ENCODE results near the gene TASP1.
"Not testable (repeated sequence)": the region's sequence is repeated elsewhere in the genome, so short reads cannot be mapped to it uniquely, and the experiment has no call there.

TASP1 gene, protein sequence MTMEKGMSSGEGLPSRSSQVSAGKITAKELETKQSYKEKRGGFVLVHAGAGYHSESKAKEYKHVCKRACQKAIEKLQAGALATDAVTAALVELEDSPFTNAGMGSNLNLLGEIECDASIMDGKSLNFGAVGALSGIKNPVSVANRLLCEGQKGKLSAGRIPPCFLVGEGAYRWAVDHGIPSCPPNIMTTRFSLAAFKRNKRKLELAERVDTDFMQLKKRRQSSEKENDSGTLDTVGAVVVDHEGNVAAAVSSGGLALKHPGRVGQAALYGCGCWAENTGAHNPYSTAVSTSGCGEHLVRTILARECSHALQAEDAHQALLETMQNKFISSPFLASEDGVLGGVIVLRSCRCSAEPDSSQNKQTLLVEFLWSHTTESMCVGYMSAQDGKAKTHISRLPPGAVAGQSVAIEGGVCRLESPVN

DNA sequence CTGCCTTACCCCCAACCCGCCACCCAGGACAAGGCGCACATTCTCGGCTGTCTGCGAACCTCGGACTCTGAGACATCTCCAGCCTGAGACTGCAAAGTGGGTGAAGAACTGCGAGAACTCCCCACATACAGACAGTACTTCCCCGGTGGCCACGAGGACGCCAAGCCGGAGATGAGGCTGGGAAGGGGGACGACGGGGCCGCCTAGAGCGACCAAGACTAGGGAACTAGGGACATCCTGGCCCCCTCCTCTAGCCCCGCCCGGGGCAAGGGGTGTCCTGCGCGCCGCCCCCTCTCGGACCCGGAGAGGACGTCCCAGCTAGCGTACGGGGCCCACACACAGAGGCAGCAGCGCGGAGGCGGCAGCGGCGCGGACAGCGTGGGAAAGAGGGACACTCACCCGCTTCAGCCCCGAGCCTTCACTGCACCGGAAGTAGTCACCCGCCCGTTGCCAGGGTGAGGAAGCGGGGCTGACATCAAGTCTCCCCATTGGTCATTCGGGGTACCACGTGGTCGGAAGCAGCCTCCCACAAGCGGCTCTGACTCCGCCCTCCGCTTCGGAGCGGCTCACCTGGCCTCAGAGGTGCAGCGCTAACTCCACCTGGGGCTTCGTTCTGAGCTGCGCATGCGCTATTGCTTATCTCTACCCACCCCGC is at the start of gene TASP1:
TASP1 (minus strand) TSS at position 437 of the 654 bp plus-strand sequence. CDS start 8,854 bp downstream, outside the sequence.
- peak; percentile 93 for DNase-seq (ENCODE audit: low read depth)

DNA sequence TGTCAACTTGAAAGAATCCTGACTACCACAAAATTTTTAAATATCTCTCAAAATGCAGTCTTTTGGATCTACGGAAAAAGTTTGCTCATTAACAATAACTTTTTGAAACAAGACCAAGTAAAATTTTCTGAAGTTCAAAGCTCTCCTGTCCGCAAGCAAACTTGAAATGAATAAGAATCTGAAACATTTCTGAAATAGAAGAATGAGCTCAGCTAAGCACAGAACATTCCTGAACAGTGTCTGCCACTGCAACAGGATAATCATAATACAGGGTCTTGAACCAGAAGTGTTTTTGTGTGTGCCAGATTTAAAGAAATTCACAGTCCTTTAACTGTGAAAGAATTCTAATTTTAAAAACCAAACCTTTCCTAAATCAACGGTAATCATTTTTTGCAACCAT is 49.1 kb upstream of the TASP1 start:
- DNase-seq (ENCODE audit: low read depth), result no peak

DNA sequence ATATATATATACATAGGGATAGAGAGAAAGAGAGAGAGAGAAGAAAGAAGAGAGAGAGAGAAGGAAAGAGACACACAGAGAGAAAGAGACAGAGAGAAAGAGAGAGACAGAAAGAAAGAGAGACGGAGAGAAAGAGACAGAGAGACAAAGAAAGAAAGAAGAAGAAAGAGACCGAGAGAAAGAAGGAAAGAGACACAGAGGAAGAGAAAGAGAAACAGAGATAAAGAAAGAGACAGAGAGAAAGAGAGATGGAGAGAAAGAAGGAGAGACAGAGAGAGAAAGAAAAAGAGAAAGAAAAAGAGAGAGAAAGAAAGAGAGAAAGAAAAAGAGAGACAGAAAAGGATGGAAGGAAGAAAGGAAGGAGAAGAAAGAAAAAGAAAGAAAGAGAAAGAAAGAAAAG is 46.9 kb upstream of the TASP1 start:
- DNase-seq (ENCODE audit: low read depth), result no peak

DNA sequence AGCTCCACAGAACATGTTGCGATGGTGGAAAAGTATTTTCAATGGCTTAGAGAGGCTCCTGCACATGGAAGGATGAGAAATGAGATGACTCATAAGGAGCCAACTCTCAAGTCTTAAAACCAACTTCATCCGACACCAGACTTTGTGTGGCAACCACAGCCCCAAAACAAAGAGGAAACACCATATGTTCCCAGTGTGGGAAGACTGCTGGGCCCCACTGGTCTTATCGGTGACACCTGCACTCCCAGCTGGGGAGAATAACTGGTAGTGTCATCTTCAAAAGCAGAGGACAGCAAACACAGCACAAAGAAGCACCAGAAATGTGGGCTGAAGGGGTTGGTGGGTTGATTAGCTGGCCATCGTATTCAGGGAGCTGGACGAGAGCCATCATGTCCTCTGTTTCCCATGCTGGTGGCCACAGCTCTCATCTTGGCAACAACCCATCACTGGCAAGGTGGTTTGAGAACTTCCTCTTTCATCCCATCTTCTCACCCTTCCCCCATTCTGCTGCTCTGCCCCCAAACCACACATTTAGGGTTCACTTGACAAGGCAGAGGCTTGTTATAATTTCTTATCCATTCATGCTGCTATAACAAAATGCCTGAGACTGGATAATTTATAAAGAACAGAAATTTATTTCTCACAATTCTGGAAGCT is 46.0 kb upstream of the TASP1 start:
- DNase-seq (ENCODE audit: low read depth), result no peak

DNA sequence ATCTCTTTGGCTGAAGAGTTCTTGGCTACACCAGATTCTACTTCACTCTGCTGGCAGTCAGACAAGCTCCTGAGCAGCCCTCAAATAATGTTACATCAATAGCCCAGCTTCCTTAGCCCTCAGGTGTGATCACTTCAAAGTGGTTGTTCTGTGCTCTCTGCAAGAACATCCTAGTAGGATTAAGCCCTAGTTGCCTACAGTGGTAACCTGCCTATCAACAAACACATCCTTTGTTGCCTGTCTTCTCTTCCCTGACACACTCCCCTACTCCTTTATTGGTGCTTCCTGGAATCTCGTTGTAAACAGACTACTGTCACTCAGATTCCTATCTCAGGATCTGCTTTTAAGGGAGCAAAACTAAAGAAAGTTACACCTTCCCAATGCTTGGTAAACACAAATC is 45.1 kb upstream of the TASP1 start:
- no peak for DNase-seq (ENCODE audit: low read depth)

DNA sequence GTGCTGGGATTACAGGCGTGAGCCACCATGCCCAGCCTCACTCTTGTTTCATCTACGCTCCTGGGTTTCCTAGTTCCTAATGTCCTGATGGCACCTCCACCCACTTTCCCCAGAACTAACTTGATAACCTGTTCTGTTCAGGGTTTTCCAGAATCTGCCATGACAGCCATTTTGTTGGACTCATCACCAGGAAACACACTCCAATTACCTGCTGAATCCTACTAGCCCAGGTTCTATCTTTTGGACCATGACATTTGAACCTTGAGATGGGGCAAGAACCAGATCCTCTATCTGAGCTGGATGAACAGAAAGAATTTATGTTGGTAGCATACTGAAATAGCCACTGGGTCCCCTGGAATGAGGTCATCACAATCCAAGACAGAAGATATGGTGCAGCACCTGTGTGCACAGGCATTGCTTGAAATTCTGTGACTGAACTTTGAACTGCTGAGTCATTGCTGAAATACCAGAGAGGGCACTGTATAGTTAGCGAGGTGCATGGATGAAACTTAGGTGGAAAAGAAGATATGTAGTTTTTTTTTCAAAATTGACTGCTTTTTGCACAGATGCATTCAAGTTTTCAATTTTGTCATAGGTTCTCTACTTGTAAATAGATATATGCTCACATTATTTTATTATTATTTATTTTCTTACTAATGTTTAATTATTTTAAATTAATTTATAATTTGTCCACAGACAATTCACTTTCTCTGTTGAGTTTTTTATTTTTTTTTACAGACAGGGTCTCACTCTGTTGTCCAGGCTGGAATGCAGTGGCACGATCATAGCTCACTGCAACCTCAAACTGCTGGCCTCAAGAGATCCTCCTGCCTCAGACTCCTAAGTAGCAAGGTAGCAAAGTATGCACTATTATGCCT is 42.8 kb upstream of the TASP1 start:
- no peak for DNase-seq (ENCODE audit: low read depth)

DNA sequence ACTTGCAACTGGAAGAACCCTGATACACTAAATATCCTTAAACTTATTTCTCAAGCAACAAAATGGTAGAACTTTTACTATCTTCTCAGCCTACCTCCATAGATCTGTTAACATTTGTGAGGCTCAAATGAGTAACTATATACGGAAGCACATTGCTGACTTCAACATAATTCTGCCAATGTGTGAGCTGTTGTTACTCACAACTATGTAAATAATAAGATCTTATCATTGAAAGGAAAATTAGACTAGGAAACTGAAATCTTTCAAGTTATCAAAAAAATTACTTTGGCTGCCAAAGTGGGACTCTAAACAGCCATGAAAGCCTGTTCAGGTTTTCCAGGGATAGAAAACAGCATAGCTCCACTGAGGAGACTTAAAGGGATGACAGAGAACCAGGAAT is 40.2 kb upstream of the TASP1 start:
- no peak for DNase-seq (ENCODE audit: low read depth)

DNA sequence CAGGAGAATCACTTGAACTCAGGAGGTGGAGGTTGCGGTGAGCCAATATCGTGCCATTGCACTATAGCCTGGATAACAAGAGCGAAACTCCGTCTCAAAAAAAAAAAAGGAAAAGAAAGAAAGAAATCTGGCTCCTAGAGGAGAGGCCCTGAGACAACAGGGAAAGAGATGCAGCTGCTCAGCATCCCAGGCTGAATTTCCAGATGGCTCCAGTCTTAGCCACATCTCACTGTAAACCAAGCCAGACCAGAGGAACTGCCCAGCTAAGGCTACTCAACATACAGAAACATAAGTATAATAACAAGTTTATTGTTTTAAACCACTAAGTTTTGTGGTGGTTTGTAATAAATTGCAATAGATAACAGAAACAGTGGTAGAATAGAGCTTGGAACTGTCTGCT is 38.5 kb upstream of the TASP1 start:
- DNase-seq (ENCODE audit: low read depth), result no peak

DNA sequence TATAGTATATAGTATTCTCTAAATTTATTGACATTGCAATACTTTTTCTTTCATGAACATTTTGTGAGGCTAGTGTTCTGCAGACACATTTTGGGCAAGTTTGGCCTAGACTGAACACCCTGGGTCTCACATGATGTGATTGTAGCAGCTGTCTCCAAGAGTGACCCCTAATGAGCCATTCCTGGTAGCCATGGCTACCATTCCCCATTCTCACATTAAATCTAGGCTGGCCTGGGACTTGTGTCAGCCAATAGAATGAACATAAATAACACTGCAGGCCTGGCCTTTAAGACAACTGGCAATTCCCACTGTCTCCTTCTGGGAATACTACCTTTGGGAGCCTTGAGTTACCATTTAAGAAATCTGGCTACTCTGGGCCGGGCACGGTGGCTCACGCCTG is 38.0 kb upstream of the TASP1 start:
- no peak for DNase-seq (ENCODE audit: low read depth)

DNA sequence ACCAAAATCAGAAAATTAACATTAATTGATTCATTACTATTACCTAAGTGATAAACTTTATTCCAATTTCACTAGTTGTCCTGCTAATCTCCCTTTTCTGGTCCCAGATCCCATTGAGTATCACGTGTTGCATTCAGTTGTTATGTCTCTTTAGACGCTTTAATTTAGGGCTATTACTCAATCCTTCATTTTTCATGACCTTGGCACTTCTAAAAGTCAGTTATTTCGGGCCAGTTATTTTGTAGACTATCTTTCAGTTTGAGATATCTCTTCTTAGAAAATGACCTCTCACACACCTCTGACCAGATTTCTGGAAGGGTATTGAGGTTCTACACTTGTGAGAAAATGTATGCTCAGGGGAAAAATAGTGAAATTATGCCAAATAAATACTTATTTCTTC is 34.0 kb upstream of the TASP1 start:
- DNase-seq (ENCODE audit: low read depth), result no peak

DNA sequence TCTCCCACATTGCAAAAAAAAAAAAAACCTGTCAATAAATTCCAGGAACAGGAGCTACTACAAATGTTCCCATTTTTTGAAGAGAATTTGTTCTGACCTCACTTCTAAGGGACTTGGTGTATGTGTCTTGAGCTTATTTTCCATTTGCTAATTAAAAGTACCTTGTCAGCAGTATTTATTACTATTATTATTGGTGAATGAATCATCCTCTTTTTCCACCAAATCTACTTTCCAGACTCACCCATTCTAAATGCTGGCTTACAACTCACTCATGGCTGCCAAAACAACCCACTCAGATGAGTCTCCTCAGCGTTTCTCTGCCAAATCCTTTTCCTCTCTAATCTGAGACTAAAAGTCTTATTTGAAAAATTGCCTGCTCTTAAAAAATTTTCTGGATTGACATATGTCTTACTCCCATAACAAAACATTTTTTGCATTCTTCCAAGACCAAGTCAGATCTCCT is 33.2 kb upstream of the TASP1 start:
- DNase-seq (ENCODE audit: low read depth), result peak; percentile 96

DNA sequence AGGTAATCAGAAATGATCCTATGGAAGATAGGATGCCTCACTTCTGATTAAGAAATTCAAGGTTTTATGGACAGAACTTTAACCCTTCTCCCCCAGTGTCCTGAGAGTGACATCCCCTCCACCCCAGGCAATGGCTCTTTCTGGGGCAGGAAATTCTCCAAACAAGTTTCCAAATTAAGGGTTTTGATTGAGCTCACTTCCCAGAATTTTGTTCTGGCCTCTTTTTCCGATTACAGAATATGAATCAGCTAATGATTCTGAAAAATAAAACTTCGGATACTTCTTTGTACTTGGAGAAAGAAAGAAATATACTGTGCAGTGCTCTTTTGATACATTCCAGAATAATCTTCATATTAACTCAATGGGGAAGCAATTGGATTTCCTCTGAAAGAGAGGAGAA is 32.8 kb upstream of the TASP1 start:
- no peak for DNase-seq (ENCODE audit: low read depth)

DNA sequence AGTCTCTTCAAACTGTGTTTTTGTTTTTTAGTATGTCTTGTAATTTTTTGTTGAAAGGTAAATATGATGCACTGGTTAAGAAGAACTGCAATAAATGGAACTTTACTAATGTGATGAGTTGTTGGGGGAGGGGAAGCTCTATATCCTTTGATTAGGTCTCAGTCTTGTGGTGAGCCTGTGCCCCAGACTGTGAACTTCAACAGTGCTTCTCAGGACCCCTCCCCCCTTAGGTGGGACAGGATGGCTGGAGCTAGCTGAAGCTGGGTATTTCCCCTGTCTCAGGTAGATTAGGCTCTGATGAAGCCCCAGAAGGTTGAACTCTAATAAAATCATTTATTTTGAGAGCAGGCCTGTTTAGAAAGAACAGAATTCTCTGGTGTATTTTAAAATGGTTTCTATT is 31.4 kb upstream of the TASP1 start:
- DNase-seq (ENCODE audit: low read depth), result no peak

DNA sequence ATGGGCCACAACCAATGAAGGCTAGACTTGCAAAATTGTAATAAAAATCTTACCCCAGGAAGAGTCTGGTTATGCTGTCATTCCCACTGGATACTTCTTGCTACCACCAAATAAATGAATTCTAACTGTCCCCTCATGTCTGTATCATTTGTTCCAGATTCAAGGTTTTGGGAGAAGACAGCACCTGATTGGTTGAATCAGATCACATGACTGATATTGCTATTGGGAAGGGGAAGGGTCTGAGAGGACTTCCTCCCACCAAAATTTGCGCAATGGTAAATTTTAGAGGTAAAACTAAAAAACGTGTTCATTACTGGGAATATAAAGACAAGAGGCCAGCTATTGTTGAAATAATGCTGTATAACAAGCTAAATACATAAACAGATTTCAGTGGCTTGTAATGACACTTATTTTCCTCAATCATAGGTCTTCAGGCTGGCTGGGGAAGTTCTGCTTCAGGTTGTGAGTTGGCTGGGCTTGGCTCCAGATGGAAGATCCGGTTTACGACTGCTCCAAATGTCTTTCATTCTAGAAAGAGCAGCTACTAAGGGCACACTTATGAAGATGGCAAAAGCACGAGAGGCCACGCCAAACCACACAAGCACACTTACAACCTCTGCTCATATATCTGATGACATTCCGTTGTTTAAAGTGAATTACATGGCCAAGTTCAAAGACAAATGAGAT is 27.1 kb upstream of the TASP1 start:
- DNase-seq (ENCODE audit: low read depth), result no peak

DNA sequence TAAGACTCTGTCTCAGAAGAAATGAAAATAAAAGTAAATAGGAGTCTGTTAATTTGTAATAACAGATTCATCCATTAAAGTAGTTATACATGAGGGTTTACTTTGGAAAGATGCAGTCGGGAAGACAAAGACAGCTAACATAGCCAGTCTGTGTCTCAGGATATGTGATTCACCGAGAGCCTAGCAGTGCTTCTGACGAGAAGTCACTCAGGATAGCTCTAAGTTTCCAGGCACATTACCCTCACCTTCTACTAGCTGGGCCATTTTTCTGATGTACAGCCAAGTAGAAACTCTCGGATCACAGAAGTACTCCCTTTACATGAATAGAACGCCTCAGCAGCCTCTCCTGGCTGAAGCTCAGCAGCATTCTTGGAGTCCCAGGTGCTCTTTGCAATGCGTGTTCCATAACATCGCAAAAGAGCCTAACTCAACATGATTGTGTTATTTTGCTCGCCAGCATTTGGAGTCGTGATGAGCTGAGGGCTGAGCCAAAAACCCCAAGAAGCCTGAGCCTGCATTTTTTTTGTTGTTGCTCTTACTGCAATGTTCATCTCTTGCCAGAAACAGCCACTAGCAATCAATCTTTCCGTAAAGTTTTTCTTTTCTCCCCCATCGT is 22.4 kb upstream of the TASP1 start:
- DNase-seq (ENCODE audit: low read depth), result peak; percentile 46

DNA sequence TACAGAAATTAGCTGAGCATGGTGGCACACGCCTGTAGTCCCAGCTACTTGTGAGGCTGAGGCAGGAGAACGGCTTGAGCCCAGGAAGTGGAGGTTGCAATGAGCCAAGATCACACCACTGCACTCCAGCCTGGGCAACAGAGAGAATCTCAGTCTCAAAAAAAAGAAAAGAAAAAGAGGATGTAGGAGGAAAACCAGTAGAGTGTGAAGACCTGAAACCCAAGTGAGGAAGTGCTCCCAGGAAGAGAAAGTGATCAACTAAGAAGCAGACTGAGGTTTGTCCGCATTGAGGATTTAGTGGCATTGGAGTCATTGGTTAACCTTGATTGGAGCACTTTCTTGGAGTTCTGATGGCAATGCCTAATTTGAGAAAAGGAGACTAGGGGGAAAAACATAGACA is 20.6 kb upstream of the TASP1 start:
- DNase-seq (ENCODE audit: low read depth), result no peak

DNA sequence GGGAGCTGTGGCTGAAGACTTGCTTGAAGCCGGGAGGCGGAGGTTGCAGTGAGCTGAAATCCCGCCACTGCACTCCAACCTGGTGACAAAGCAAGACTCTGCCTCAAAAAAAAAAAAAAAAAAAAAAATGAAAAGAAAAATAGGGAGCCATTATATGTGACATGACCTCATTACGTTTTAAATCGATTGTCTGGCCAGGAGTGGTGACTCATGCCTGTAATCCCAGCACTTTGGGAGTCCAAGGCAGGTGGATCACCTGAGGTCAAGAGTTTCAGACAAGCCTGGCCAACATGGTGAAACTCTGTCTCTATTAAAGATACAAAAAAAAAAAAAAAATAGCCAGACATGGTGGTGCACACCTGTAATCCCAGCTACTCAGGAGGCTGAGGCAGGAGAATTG is 19.3 kb upstream of the TASP1 start:
- DNase-seq (ENCODE audit: low read depth), result not testable (repeated sequence)

DNA sequence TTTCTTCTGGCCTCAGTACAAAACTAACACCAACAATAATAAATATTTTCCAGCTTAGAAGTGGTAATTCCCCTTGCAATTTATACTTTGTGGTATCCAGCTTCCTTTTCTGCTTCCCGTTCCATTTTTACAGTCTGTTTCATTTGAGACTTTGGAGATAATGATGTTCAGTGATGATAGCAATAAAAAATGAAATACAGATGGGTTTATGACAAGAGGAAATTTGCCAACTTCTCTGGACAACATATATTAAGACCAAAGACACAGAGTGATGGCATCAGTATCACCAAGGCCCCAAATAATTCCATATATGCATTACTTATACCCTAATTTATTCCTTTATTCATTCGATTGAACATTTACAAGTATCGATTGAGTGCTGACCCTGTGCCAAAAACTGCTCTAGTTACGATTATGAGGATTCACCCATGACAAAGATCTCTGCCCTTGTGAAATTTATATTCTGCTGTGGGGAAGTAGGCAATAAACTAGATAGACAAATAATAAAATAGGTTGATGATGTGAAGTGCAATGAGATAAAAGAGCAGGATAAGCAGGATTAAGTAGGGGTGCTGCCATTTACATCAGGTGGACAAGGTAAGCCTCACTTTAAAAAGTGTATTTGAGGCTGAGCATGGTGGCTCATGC is 18.1 kb upstream of the TASP1 start:
- no peak for DNase-seq (ENCODE audit: low read depth)

DNA sequence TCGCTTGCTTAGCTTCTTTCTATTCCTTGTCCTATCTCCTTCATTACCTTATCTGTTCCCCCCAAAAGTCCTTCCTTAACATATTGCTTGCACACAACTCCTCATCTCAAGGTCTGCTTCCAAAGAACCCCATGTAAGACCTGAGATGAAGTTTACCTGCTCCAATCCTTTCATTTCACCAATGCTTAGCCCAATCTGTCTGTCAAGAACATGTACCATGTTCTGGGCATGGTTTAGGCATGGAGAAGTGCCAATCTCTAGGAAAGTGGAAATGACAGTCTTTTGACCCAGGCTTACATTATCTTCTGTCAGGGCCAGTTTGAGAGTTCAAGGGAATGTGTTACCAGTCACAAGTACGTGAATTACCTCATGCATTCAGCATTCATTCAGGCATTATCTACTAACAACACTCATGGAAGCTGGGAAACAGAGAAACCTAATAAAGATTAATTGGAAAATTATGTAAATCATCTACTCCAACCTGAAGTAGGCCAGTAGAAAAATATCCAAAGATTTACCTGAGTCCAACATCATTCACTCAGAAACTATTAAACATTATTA is 15.8 kb upstream of the TASP1 start:
- DNase-seq (ENCODE audit: low read depth), result no peak

DNA sequence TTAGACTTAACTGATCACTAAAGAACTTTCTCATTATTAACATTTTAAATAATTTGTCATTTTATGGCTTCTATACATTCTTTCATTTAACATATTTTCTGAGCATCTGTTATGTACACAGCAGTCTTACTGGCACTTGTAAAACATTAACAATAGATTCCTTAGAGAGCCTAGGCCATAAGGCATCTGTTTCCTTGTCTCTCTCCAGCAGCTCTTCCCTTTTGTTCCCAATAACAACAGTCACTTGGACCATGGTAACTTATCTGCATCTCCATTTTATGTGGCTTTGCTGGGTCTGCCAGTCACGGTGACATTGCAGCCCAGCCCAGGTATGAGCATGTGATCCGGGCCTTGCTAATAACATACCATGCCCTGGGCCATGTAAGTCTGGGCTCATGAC is 11.7 kb upstream of the TASP1 start:
- no peak for DNase-seq (ENCODE audit: low read depth)

Data from stromal cell of bone marrow (primary cell).